Stimulated activated CD8-positive, alpha-beta memory T cell treated with anti-CD3 and anti-CD28 coated beads, Interleukin-4, amount 100 ng/mL, for 4 hours (primary cell): ENCODE results near the gene RFX2.

Source experiments
- DNase-seq, 2 donors: peaks; one replicate each; pipeline ENCODE4 v3.0.0-alpha.2; 2020; ENCODE audit warnings: low read depth in 2 of 2, low spot score in 1 of 2

Gene RFX2

DNA sequence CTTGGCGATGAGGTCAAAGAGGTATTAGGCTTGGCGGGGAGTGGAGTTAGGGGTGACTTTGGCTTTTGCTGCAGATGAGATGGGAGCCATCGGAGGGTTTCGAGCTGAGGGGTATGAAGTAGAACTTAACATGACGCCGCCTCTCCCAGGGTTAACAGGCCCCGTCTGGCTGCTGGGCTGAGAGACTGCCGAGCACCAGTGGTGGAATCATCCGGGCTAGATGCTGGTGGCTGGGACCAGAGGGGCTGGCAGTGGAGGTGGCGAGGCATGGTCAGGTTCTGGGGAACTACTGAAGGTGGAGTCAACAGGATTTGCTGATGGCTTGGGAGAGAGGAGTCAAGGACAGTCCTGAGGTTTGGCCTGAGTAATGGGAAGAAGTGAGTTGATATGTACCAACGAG, 4.9 kb downstream of the RFX2 start:
- DNase-seq: no peak

- DNase-seq: no peak
Measured at GRCh38 chr19:6103894-6104293, 6.4 kb downstream of the RFX2 start.

- DNase-seq: no peak
Measured at GRCh38 chr19:6103217-6103644, 7.1 kb downstream of the RFX2 start.

DNA sequence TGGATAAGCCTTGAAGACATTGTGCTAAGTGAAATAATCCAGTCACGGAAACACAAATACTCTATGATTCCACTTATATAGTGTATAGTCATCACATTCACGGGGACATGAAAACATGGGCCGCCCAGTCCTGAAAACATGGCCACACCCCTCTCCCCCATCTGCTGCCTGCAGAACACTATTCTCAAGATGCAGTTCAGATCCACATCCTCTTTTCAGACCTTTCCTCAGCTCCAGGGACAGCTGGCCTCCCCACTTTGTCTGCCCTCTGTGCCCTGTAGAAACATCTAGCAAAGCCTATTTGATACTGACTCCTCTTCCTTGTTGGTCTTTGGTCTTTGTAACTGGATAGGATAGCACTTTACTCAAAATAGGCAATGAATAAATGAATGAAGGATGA, 8.3 kb downstream of the RFX2 start:
- no peak for DNase-seq

DNA sequence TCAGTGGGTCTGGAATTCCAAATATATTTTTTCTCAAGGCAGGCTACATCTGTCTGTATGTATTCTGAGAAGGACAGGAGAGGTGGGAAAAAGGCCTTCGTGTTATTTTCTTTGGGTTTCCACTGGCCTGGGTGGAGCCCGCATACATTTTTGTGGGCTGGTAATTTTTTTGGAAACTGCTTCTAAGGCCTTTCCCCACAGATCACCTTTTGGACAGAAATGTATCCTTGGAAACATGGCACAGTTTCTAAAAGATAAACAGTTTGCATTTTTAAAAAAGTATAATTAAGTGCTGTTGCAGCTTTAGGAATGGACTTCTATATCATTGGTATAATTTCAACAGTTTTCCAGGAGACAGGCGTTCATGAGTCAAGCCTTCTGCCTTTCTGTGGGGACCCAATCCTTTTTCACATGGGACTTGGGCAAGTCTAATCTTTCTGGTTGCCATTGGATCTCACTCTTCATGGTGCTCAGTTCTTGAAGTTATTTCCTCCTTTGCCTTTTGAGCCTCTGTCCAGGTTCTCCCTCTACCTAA, 8.9 kb downstream of the RFX2 start:
- no peak for DNase-seq

DNA sequence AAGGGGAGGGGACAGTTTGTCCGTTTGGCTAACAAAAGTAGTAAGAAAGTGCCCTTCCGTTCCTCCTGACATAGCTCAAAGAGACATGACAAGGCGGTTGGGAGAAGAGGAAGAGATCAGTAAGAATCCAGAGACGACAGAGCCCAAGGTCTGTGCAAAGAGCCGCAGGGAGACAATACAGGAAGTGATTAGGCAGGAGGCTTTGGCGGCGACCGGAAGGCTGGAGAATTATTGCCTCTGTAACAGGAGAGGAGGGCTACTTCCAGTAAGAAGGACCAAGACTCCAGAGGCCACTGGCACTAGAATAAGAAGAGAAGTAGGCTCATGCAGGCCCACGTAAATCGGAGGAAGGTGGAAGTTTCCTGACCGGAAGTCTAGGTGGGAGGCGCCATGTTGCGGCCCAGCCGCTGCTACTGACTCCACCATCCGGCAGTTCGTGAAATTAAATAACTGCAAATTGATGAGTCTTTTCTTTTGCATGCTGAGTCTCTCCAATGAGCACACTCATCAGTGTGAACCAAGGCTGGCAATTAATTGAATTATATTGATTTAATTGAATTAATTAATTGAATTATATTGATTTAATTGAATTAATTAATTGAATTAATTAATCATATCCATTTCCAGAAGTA, 9.9 kb downstream of the RFX2 start:
- no peak for DNase-seq

DNA sequence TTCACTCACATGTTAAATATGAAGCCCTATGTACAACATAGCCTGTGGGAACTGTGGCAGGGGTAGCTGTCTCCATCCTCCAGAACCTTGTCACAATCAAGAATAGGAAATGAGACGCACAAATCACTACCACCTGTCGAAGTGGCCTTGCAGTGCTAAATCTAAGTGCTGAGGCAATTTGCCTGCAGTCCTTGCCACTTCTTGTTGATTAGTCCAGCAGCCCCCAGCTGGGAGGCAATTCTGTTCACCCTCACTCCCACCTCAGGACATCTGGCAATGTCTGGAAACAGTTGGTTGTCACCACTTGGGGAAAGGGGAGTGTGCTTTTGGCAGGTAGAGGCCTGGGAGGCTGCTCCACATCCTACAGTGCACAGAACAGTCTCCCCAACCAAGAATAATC, 10.7 kb downstream of the RFX2 start:
- DNase-seq: no peak

GRCh38 chr19:6099033-6099432, 11.3 kb downstream of the RFX2 start:
- DNase-seq: no peak

GRCh38 chr19:6098574-6098973, 11.7 kb downstream of the RFX2 start:
- DNase-seq: no peak

- DNase-seq: no peak
Measured at GRCh38 chr19:6097911-6098310, 12.4 kb downstream of the RFX2 start.

- DNase-seq: no peak
Measured at GRCh38 chr19:6095760-6096159, 14.5 kb downstream of the RFX2 start.

GRCh38 chr19:6092329-6093286, 17.7 kb downstream of the RFX2 start:
- DNase-seq: no peak

- DNase-seq: no peak
Measured at GRCh38 chr19:6091771-6092291, 18.5 kb downstream of the RFX2 start.

GRCh38 chr19:6090634-6091033, 19.7 kb downstream of the RFX2 start:
- no peak for DNase-seq

DNA sequence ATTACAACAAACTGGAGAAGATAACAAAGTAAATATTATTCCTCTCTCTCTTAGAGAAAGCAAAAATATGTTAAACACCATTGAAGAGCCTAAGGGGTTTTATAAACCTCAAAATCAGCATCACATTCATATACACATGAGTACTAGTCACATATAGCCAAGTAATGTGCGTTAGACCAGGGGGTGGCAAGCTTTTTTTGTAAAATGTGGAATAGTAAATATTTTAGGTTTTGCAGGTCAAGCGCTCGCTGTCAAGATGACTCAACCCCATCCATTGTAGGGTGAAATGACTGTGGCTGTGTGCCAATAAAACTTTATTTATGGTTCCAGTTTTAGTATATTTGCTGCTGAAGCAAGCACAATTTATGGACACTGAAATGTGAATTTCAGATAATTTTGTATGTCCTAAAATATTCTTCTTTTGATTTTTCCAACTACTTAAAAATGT, 21.7 kb downstream of the RFX2 start:
- DNase-seq: no peak

- DNase-seq: no peak
Measured at GRCh38 chr19:6087074-6087571, 23.2 kb downstream of the RFX2 start.

- no peak for DNase-seq
Measured at GRCh38 chr19:6086068-6086788, 24.1 kb downstream of the RFX2 start.

DNA sequence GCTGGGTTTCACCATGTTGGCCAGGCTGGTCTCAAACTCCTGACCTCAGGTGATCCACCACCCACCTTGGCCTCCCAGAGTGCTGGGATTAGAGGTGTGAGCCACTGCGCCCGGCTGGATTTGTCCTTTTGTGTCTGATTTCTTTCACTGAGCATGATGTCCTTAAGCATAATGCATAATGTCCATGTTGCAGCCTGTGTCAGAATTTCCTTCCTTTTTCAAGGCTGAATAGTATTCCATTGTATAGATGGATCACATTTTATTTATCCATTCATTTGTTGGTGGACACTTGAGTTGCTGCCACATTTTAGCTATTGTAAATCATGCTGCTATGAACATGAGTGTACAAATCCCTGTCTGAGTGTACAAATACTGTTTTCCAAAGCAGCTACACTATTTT, 25.5 kb downstream of the RFX2 start:
- DNase-seq: no peak

- no peak for DNase-seq
Measured at GRCh38 chr19:6079107-6079506, 31.2 kb downstream of the RFX2 start.

GRCh38 chr19:6078068-6078467, 32.2 kb downstream of the RFX2 start:
- DNase-seq: no peak
